ENCODE data around the gene GNG3.

GRCh38 chr11:62737196-62737595 lies 29.7 kb downstream of the GNG3 start:
- no peak for TF ChIP-seq TEAD4 (IDR thresholded peaks at IDR 0.05; ENCODE audit: low read depth, low read length)
- no peak for TF ChIP-seq ASH2L (IDR thresholded peaks at IDR 0.05; ENCODE audit: low read length)
- TF ChIP-seq, protein P1, sequence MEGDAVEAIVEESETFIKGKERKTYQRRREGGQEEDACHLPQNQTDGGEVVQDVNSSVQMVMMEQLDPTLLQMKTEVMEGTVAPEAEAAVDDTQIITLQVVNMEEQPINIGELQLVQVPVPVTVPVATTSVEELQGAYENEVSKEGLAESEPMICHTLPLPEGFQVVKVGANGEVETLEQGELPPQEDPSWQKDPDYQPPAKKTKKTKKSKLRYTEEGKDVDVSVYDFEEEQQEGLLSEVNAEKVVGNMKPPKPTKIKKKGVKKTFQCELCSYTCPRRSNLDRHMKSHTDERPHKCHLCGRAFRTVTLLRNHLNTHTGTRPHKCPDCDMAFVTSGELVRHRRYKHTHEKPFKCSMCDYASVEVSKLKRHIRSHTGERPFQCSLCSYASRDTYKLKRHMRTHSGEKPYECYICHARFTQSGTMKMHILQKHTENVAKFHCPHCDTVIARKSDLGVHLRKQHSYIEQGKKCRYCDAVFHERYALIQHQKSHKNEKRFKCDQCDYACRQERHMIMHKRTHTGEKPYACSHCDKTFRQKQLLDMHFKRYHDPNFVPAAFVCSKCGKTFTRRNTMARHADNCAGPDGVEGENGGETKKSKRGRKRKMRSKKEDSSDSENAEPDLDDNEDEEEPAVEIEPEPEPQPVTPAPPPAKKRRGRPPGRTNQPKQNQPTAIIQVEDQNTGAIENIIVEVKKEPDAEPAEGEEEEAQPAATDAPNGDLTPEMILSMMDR (IDR thresholded peaks at IDR 0.05; ENCODE audit: control extremely low read depth in 1 of 3, insufficient read depth in 1 of 3, low read depth in 1 of 3, low read length in 3 of 3): no peak
- TF ChIP-seq CEBPB (IDR thresholded peaks at IDR 0.05; ENCODE audit: low read depth, low read length): no peak
- TF ChIP-seq EGR1 (IDR thresholded peaks at IDR 0.05; ENCODE audit: borderline replicate concordance, low read depth, low read length): no peak
- TF ChIP-seq POLR2A (IDR thresholded peaks at IDR 0.05; ENCODE audit: control extremely low read depth in 1 of 2, low read depth in 2 of 2, low read length in 2 of 2): no peak
- TF ChIP-seq RAD21 (IDR thresholded peaks at IDR 0.05 in 1 of 2, conservative IDR thresholded peaks at IDR 0.05 in 1 of 2; ENCODE audit: low read depth in 2 of 2, low read length in 2 of 2): no peak
- no peak for TF ChIP-seq CREB1 (IDR thresholded peaks at IDR 0.05)
- TF ChIP-seq YY1 (IDR thresholded peaks at IDR 0.05; ENCODE audit: low read depth, low read length): no peak
- TF ChIP-seq POLR2AphosphoS5 (IDR thresholded peaks at IDR 0.05; ENCODE audit: low read depth, low read length): no peak
- TF ChIP-seq SIX5 (IDR thresholded peaks at IDR 0.05; ENCODE audit: low read depth, low read length): no peak
- no peak for TF ChIP-seq ZNF274 (IDR thresholded peaks at IDR 0.05; ENCODE audit: borderline replicate concordance, extremely low read depth, low read length)
